Measurements from ENCODE around the gene PDLIM5.

Gene PDLIM5

GRCh38 chr4:94530073-94530472 is 78.3 kb downstream of the PDLIM5 start:
- DNase-seq: no peak
- no peak for TF ChIP-seq CTCF (IDR thresholded peaks at IDR 0.05; ENCODE audit: low read depth, low read length)
- H3K36me3 ChIP-seq: no peaks in the 10 kb centered on the region
- H3K4me1 ChIP-seq: peaks cover 17% of the 10 kb centered on the region
- H3K9me3 ChIP-seq: no peaks in the 10 kb centered on the region
- no peaks in the 10 kb centered on the region for H3K27me3 ChIP-seq
- no peak overlapping the region for H3K4me3 ChIP-seq (ENCODE audit: low read depth, low read length)

- Histone ChIP-seq H3K4me1 (peaks cover 12% of the 10 kb centered on the region), H3K4me3 (ENCODE audit: low read depth, low read length) (no peak overlapping the region), H3K27me3 (no peaks in the 10 kb centered on the region), H3K36me3 (no peaks in the 10 kb centered on the region), H3K9me3 (no peaks in the 10 kb centered on the region)
- no peak for DNase-seq
- TF ChIP-seq CTCF (IDR thresholded peaks at IDR 0.05; ENCODE audit: low read depth, low read length): no peak
Observed at GRCh38 chr4:94531991-94532789, 80.4 kb downstream of the PDLIM5 start.

GRCh38 chr4:94533405-94534223 is 81.9 kb downstream of the PDLIM5 start:
- Histone ChIP-seq H3K36me3 (no peaks in the 10 kb centered on the region), H3K4me3 (ENCODE audit: low read depth, low read length) (no peak overlapping the region), H3K4me1 (peaks cover 20% of the 10 kb centered on the region), H3K27me3 (no peaks in the 10 kb centered on the region), H3K9me3 (no peaks in the 10 kb centered on the region)
- no peak for DNase-seq
- no peak for TF ChIP-seq CTCF (IDR thresholded peaks at IDR 0.05; ENCODE audit: low read depth, low read length)

GRCh38 chr4:94534401-94535312 is 82.9 kb downstream of the PDLIM5 start:
- no peak for DNase-seq
- Histone ChIP-seq H3K4me3 (ENCODE audit: low read depth, low read length) (no peak overlapping the region), H3K27me3 (no peaks in the 10 kb centered on the region), H3K36me3 (no peaks in the 10 kb centered on the region), H3K4me1 (peaks cover 20% of the 10 kb centered on the region), H3K9me3 (no peaks in the 10 kb centered on the region)
- no peak for TF ChIP-seq CTCF (IDR thresholded peaks at IDR 0.05; ENCODE audit: low read depth, low read length)

- no peaks in the 10 kb centered on the region for H3K36me3 ChIP-seq
- no peaks in the 10 kb centered on the region for H3K9me3 ChIP-seq
- H3K4me3 ChIP-seq (ENCODE audit: low read depth, low read length): no peak overlapping the region
- no peaks in the 10 kb centered on the region for H3K27me3 ChIP-seq
- TF ChIP-seq CTCF (IDR thresholded peaks at IDR 0.05; ENCODE audit: low read depth, low read length): no peak
- H3K4me1 ChIP-seq: peaks cover 20% of the 10 kb centered on the region
- no peak for DNase-seq
Observed at GRCh38 chr4:94536049-94536448, 84.3 kb downstream of the PDLIM5 start.

Measured in BE2C (cell line).